Progenitor cell of endocrine pancreas (in vitro differentiated cells): ENCODE measurements around the gene MLANA. TPM values are rescaled to one million over a fixed set of nuclear protein-coding genes. Genes with fewer than 3 reads are reported as not detected.

Experiments
- DNase-seq: peaks from one replicate; pipeline ENCODE4 v3.0.0; 2021; ENCODE audit warnings: low spot score; ENCODE audit not compliant: unreplicated experiment
- H3K27ac Mint-ChIP-seq: 2 replicates; pipeline ENCODE4 v1.8.0; 2021; ENCODE audit warnings: mild to moderate bottlenecking, moderate library complexity, mixed read lengths
- H3K27me3 Mint-ChIP-seq: 2 replicates; pipeline ENCODE4 v1.8.0; 2021; ENCODE audit warnings: mixed read lengths
- H3K36me3 Mint-ChIP-seq: 2 replicates; pipeline ENCODE4 v1.8.0; 2022; ENCODE audit warnings: mixed read lengths; ENCODE audit not compliant: insufficient read depth
- H3K4me1 Mint-ChIP-seq: 2 replicates; pipeline ENCODE4 v1.8.0; 2021; ENCODE audit warnings: low read depth, mixed read lengths
- H3K4me3 Mint-ChIP-seq: 2 replicates; pipeline ENCODE4 v1.8.0; 2021; ENCODE audit warnings: low read depth, mild to moderate bottlenecking, moderate library complexity, mixed read lengths
- H3K9me3 Mint-ChIP-seq: 2 replicates; pipeline ENCODE4 v1.8.0; 2021; ENCODE audit warnings: low read depth, mixed read lengths
- CTCF ChIP-seq: fragments of 200-600 bp; sonication (generic); IDR thresholded peaks from one replicate; pipeline ENCODE4 v1.5.0; 2021; ENCODE audit warnings: antibody characterized with exemption, mild to moderate bottlenecking; ENCODE audit not compliant: unreplicated experiment
- total RNA-seq: library from RNA; stranded (reverse); gene quantifications from 2 replicates; pipeline ENCODE4 v1.2.1, GENCODE V29; 2021

MLANA gene
- total RNA-seq, 1 donor from 2014 or later, result not detected

- Mint-ChIP-seq H3K36me3 (peaks cover 3% of the 10 kb centered on the region), H3K4me3 (no peak overlapping the region), H3K4me1 (peaks cover 13% of the 10 kb centered on the region), H3K27ac (no peak overlapping the region), H3K9me3 (no peaks in the 10 kb centered on the region), H3K27me3 (no peaks in the 10 kb centered on the region)
- DNase-seq, result no peak
- no peak for TF ChIP-seq CTCF
Measured at GRCh38 chr9:5897851-5898250, 7.2 kb downstream of the MLANA start.

- Mint-ChIP-seq H3K27me3 (no peaks in the 10 kb centered on the region), H3K36me3 (peaks cover 5% of the 10 kb centered on the region), H3K9me3 (no peaks in the 10 kb centered on the region), H3K4me3 (no peak overlapping the region), H3K27ac (no peak overlapping the region), H3K4me1 (peaks cover 7% of the 10 kb centered on the region)
- DNase-seq, result no peak
- TF ChIP-seq CTCF, result no peak
Measured at GRCh38 chr9:5899292-5899691, 8.6 kb downstream of the MLANA start.

- TF ChIP-seq CTCF, result no peak
- H3K36me3 Mint-ChIP-seq, result peaks cover 5% of the 10 kb centered on the region
- no peak overlapping the region for H3K4me3 Mint-ChIP-seq
- no peak for DNase-seq
- H3K4me1 Mint-ChIP-seq, result peaks cover 7% of the 10 kb centered on the region
- no peak overlapping the region for H3K27ac Mint-ChIP-seq
- no peaks in the 10 kb centered on the region for H3K9me3 Mint-ChIP-seq
- H3K27me3 Mint-ChIP-seq, result no peaks in the 10 kb centered on the region
Measured at GRCh38 chr9:5900622-5901021, 9.9 kb downstream of the MLANA start.

GRCh38 chr9:5902377-5902776 lies 11.7 kb downstream of the MLANA start:
- no peak for DNase-seq
- H3K4me3 Mint-ChIP-seq, result no peak overlapping the region
- H3K9me3 Mint-ChIP-seq, result no peaks in the 10 kb centered on the region
- peaks cover 5% of the 10 kb centered on the region for H3K36me3 Mint-ChIP-seq
- no peaks in the 10 kb centered on the region for H3K27me3 Mint-ChIP-seq
- TF ChIP-seq CTCF, result no peak
- H3K27ac Mint-ChIP-seq, result peak overlapping the region; percentile 6
- H3K4me1 Mint-ChIP-seq, result peaks cover 7% of the 10 kb centered on the region

- no peaks in the 10 kb centered on the region for H3K9me3 Mint-ChIP-seq
- H3K4me3 Mint-ChIP-seq, result no peak overlapping the region
- no peaks in the 10 kb centered on the region for H3K4me1 Mint-ChIP-seq
- no peaks in the 10 kb centered on the region for H3K27me3 Mint-ChIP-seq
- no peak overlapping the region for H3K27ac Mint-ChIP-seq
- peaks cover 4% of the 10 kb centered on the region for H3K36me3 Mint-ChIP-seq
- TF ChIP-seq CTCF, result no peak
- no peak for DNase-seq
Measured at GRCh38 chr9:5908918-5909317, 18.2 kb downstream of the MLANA start.
